GM12878 (cell line): ENCODE measurements around the gene RPEL1. TPM values are rescaled to one million over a fixed set of nuclear protein-coding genes. Genes with fewer than 3 reads are reported as not detected.

Experiments used
- ATAC-seq: fragments of 200-7000 bp; cut with Tn5 transposase; 3 replicates; pipeline ENCODE4 v1.9.1; 2020; ENCODE audit warnings: mild to moderate bottlenecking, moderate library complexity
- BruUV-seq: library from RNA; stranded (reverse); fragments of 400-500 nt; replicated peaks from 2 replicates; lab custom pipeline; 2021; lab: Mats Ljungman, UMichigan
- CTCF ChIA-PET: fragments of 300-600 bp; sonication (Branson Sonifier 250); formaldehyde crosslinking; extraction: SDS; loops from one replicate; lab custom pipeline; 2021; ENCODE audit warnings: inconsistent platforms; lab: Yijun Ruan, JAX
- POLR2A ChIA-PET: fragments of 350-600 bp; formaldehyde crosslinking; extraction: SDS; loops from one replicate; lab custom pipeline; 2021; ENCODE audit warnings: inconsistent platforms; lab: Charles Lee
- RAD21 ChIA-PET: fragments of 300-600 bp; sonication (Branson Sonifier 250); formaldehyde crosslinking; loops from one replicate; lab custom pipeline; 2023; ENCODE audit warnings: antibody characterized with exemption; ENCODE audit not compliant: unreplicated experiment; lab: Charles Lee
- SMC1A ChIA-PET: fragments of 300-600 bp; sonication (Branson Sonifier 250); formaldehyde crosslinking; loops from one replicate; lab custom pipeline; 2023; ENCODE audit not compliant: unreplicated experiment, uncharacterized antibody; lab: Charles Lee
- DNase-seq: peaks from one replicate; pipeline ENCODE4 v3.0.0-alpha.2; 2011; ENCODE audit warnings: low read depth, low spot score
- FAIRE-seq: peaks from 3 replicates; lab custom pipeline; 2011; peaks lifted over from hg19 to GRCh38; lab: Jason Lieb, UNC
- H2AFZ ChIP-seq: 2 replicates; pipeline ENCODE4 v1.6.0; 2011; ENCODE audit warnings: low read depth, low read length, control low read depth; ENCODE audit not compliant: control insufficient read depth
- H3K27ac ChIP-seq: 2 replicates; pipeline ENCODE4 v1.5.1; 2011; ENCODE audit warnings: control low read depth; ENCODE audit not compliant: control insufficient read depth, insufficient read depth
- H3K27me3 ChIP-seq, 2 experiments: replicated peaks in 1 of 2; 2 replicates each; pipeline versions ENCODE4 v1.6.0 to v1.6.1; 2011; ENCODE audit warnings: low read length in 1 of 2; ENCODE audit not compliant: control insufficient read depth in 2 of 2, insufficient read depth in 2 of 2
- H3K36me3 ChIP-seq, 2 experiments: 2 replicates each; pipeline ENCODE4 v1.5.1; 2011; ENCODE audit warnings: low read length in 1 of 2; ENCODE audit not compliant: control insufficient read depth in 2 of 2, insufficient read depth in 2 of 2
- H3K4me1 ChIP-seq: 2 replicates; pipeline ENCODE4 v1.6.1; 2011; ENCODE audit warnings: mild to moderate bottlenecking, low read length, moderate library complexity, mixed read lengths; ENCODE audit not compliant: control insufficient read depth, insufficient read depth
- H3K4me2 ChIP-seq: 2 replicates; pipeline ENCODE4 v1.6.0; 2011; ENCODE audit warnings: control low read depth; ENCODE audit not compliant: control insufficient read depth, insufficient read depth
- H3K4me3 ChIP-seq: fragments of 200-600 bp; sonication (generic); 2 replicates; pipeline ENCODE4 v1.5.1; 2016
- H3K79me2 ChIP-seq: 2 replicates; pipeline ENCODE4 v1.6.0; 2011; ENCODE audit warnings: low read length; ENCODE audit not compliant: control insufficient read depth, insufficient read depth
- H3K9ac ChIP-seq: 2 replicates; pipeline ENCODE4 v1.8.0; 2011; ENCODE audit warnings: low read length, control low read depth, mixed read lengths; ENCODE audit not compliant: control insufficient read depth, insufficient read depth
- H3K9me3 ChIP-seq: replicated peaks from 3 replicates; pipeline ENCODE4 v1.5.1; 2011; ENCODE audit warnings: mild to moderate bottlenecking, low read length; ENCODE audit not compliant: control insufficient read depth, insufficient read depth
- H4K20me1 ChIP-seq: 2 replicates; pipeline ENCODE4 v1.6.0; 2011; ENCODE audit not compliant: control insufficient read depth, insufficient read depth
- BMI1 ChIP-seq: fragments of 450-650 bp; IDR thresholded peaks from 2 replicates; pipeline ENCODE4 v1.6.1; 2016; ENCODE audit warnings: mild to moderate bottlenecking, moderate library complexity, borderline replicate concordance
- HCFC1 ChIP-seq: fragments of 150-350 bp; IDR thresholded peaks from 2 replicates; pipeline ENCODE4 v1.6.1; 2014; ENCODE audit warnings: low read length
- JUNB ChIP-seq: IDR thresholded peaks from 2 replicates; pipeline ENCODE4 v1.6.1; 2016; ENCODE audit warnings: antibody characterized with exemption, mild to moderate bottlenecking
- MXI1 ChIP-seq: fragments of 150-350 bp; IDR thresholded peaks from 2 replicates; pipeline ENCODE4 v1.6.1; 2011; ENCODE audit warnings: low read depth, mild to moderate bottlenecking, inconsistent platforms, low read length, improper control_type of control experiment
- NFIC ChIP-seq: IDR thresholded peaks from 2 replicates; pipeline ENCODE4 v1.6.1; 2012; ENCODE audit warnings: low read depth, mild to moderate bottlenecking, inconsistent platforms, low read length, moderate library complexity
- POU2F2 ChIP-seq: IDR thresholded peaks from 3 replicates; pipeline ENCODE4 v1.6.1; 2011; ENCODE audit warnings: low read depth, mild to moderate bottlenecking, low read length, borderline replicate concordance
- RB1 ChIP-seq: fragments of 450-650 bp; formaldehyde crosslinking; IDR thresholded peaks from 2 replicates; pipeline ENCODE4 v1.6.1; 2017; ENCODE audit warnings: mild to moderate bottlenecking, borderline replicate concordance
- SKIL ChIP-seq: fragments of 450-650 bp; IDR thresholded peaks from 2 replicates; pipeline ENCODE4 v1.6.1; 2017; ENCODE audit warnings: mild to moderate bottlenecking, low read depth, inconsistent platforms; ENCODE audit not compliant: poor library complexity, severe bottlenecking
- SMAD5 ChIP-seq: IDR thresholded peaks from 2 replicates; pipeline ENCODE4 v1.6.1; 2016; ENCODE audit warnings: antibody characterized with exemption, low read depth
- SREBF1 ChIP-seq: IDR thresholded peaks from 2 replicates; pipeline ENCODE4 v1.6.1; 2012; ENCODE audit warnings: mild to moderate bottlenecking, low read length
- TARDBP ChIP-seq: IDR thresholded peaks from 2 replicates; pipeline ENCODE4 v1.6.1; 2016; ENCODE audit warnings: borderline replicate concordance
- TCF3 ChIP-seq: IDR thresholded peaks from 2 replicates; pipeline ENCODE4 v1.6.1; 2012; ENCODE audit warnings: low read depth, mild to moderate bottlenecking, low read length, borderline replicate concordance; ENCODE audit not compliant: insufficient read depth
- ZNF687 ChIP-seq: fragments of 450-650 bp; IDR thresholded peaks from 2 replicates; pipeline ENCODE4 v1.6.1; 2017; ENCODE audit warnings: mild to moderate bottlenecking, moderate library complexity
- WGBS: methylation state at CpG from one replicate; pipeline ENCODE4 v1.1.6; 2016; ENCODE audit warnings: low lambda C conversion rate; ENCODE audit not compliant: insufficient replicate concordance, insufficient coverage; ENCODE audit errors: missing lambda C conversion rate; 5-methylcytosine and 5-hydroxymethylcytosine counted together
- in situ Hi-C: fragments of 300-500 bp; cut with MboI; formaldehyde crosslinking; loops from 9 replicates; pipeline ENCODE4 v1.14.3; 2018; ENCODE audit warnings: mixed read lengths
- intact Hi-C: fragments of 100-400 bp; cut with micrococcal nuclease; formaldehyde crosslinking; loops from one replicate; pipeline ENCODE4 v1.14.2; 2022; ENCODE audit not compliant: unreplicated experiment
- polyA plus RNA-seq, 11 experiments: library from polyadenylated mRNA; depleted of rRNA in 4 of 11; unstranded in 6 of 11; stranded (reverse) in 5 of 11; fragments of >200 nt; fragmentation: Nextera tagmentation in 4 of 11; fragmentation: Illumina TruSeq in 1 of 11; extraction: Ambion mirVana in 4 of 11; extraction: Trizol in 1 of 11; gene quantifications; 1 replicate in 1 of 11; 2 replicates in 10 of 11; pipeline versions ENCODE4 v1.2.1 to v1.2.3, GENCODE V29; 2011 to 2016; ENCODE audit warnings: inconsistent platforms in 2 of 11, missing spikeins in 2 of 11, low read depth in 1 of 11
- total RNA-seq, 4 experiments: library from RNA; depleted of rRNA in 3 of 4; stranded (reverse); fragments of >200 nt in 3 of 4; fragmentation: Illumina TruSeq in 1 of 4; extraction: Trizol in 1 of 4; gene quantifications; 2 replicates each; pipeline versions ENCODE4 v1.2.1 to v1.2.3, GENCODE V29; 2013 to 2021

Gene RPEL1
- total and polyA plus RNA-seq, 10 of the 15 experiments (the other 5 are each of a cell fraction or from before 2014, with no cell fraction given): 0.04 to 0.08 (median 0.06) TPM; not detected in 6

- Histone ChIP-seq H3K27me3 (no peaks in the 10 kb centered on the region), H3K36me3 (no peaks in the 10 kb centered on the region), H2AFZ (no peak overlapping the region), H3K4me3 (no peak overlapping the region), H3K4me2 (no peak overlapping the region), H3K27ac (no peak overlapping the region), H4K20me1 (no peaks in the 10 kb centered on the region), H3K9ac (no peak overlapping the region), H3K4me1 (peaks cover 8% of the 10 kb centered on the region), H3K79me2 (no peaks in the 10 kb centered on the region), H3K9me3 (no peaks in the 10 kb centered on the region)
- WGBS: 67% methylated on average over 2 of the region's 2 CpGs
- CTCF ChIA-PET: interaction anchor here (0.7 to 2.3 kb wide), 3 partner anchors 8 to 249 kb away, joined by 3 to 9 read pairs (median 4); no protein-coding TSS in a partner anchor
- no TSS peak for BruUV-seq
- intact Hi-C loops: no loop called here
- POLR2A ChIA-PET: no interaction called here
- DNase-seq: no peak
- in situ Hi-C loops: no loop called here
- no peak for ATAC-seq
- FAIRE-seq: no peak
- SMC1A ChIA-PET: interaction anchor here (1.7 kb wide), 1 partner anchor 124 kb away, joined by 4 read pairs; no protein-coding TSS in a partner anchor
- RAD21 ChIA-PET: no interaction called here
- TF ChIP-seq BMI1 (no peak), HCFC1 (no peak), JUNB (no peak), TARDBP (no peak), RB1 (no peak), TCF3 (no peak), POU2F2 (no peak), SMAD5 (no peak), SREBF1 (no peak), ZNF687 (no peak), SKIL (no peak), NFIC (no peak), MXI1 (no peak)
- TF ChIP-seq, all 136 proteins: peak for 0
Observed at GRCh38 chr10:103235775-103236174, 9.9 kb upstream of the RPEL1 start.
